ENCODE data around the gene POLR2A.

POLR2A gene

DNA sequence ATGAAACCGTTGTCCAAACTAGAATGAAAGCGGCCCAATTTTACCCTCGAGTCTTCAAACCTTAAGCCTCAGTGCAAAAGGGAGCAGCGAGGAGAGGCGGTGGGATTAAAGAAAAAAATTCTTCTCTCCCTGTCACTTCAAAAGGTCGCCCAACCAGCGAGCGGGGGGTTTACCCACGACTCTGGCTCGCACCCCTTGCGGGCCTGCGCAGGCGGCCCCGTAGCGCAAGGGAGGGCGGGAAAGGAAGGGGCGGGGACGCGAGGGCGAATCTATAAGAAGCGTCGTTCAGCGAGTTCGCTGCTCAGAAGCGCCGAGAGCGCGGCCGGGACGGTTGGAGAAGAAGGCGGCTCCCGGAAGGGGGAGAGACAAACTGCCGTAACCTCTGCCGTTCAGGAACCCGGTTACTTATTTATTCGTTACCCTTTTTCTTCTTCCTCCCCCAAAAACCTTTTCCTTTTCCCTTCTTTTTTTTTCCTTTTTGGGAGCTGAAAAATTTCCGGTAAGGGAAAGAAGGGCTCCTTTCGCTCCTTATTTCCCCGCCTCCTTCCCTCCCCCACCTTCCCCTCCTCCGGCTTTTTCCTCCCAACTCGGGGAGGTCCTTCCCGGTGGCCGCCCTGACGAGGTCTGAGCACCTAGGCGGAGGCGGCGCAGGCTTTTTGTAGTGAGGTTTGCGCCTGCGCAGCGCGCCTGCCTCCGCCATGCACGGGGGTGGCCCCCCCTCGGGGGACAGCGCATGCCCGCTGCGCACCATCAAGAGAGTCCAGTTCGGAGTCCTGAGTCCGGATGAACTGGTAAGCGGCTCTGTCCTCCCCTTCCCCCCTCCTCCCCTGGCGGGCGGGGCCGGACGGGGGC lies at the start of gene POLR2A:
POLR2A (plus strand) TSS at position 300 of the 852 bp plus-strand sequence.
- peak; percentile 99 for DNase-seq

DNA sequence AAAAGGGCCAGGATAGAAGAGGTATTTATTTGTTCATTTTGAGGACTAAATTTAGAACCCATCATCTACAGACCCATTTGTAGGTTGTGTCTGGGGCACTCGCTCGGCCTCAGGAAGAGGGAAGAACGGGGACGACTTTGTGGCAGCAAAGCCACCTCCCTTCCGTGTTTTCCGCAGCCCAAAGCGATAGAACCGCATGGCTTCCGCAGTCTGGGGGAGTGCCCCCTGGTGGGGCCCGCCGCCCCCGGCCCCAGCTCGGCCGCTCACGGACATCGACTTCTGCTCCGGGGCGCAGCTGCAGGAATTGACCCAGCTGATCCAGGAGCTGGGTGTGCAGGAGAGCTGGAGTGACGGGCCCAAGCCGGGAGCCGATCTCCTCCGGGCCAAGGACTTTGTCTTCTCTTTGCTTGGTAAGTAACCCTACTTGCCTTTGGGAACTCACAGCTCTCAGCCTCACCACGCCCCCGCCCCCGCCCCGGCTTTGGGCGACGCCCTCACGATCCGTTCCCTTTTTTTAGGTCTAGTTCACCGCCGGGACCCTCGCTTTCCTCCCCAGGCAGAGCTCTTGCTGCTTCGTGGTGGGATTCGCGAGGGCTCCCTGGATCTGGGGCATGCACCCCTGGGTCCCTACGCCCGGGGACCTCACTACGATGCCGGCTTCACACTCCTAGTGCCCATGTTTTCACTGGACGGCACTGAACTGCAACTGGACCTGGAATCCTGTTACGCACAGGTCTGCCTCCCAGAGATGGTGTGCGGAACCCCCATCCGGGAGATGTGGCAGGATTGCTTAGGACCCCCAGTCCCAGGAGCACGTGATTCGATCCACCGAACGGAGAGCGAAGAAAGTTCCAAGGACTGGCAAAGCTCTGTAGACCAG lies 48.2 kb upstream of the POLR2A start:
- peak; percentile 94 for DNase-seq

DNA sequence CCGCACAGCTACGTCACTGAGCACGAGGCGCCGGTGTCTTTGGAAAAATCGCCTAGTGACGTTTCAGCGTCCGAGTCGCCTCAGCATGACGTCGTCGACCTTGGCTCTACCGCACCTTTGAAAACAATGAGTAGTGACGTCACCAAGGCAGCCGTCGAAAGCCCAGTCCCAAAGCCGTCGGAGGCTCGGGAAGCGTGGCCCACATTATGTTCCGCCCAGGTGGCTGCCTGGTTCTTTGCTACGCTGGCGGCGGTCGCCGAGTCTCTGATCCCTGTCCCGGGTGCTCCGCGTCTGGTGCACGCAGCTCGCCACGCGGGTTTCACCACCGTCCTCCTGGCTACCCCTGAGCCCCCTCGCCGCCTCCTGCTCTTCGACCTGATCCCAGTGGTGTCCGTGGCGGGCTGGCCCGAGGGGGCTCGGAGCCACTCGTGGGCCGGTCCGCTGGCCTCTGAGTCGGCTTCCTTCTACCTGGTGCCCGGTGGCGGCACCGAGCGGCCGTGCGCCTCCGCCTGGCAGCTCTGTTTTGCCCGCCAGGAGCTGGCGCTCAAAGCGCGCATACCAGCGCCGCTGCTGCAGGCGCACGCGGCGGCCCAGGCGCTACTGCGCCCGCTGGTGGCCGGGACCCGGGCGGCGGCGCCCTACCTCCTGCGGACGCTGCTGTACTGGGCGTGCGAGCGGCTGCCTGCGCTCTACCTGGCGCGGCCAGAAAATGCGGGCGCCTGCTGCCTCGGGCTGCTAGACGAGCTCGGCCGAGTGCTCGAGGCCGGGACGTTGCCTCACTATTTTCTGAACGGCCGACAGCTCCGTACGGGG lies 47.4 kb upstream of the POLR2A start:
- peak; percentile 92 for DNase-seq

DNA sequence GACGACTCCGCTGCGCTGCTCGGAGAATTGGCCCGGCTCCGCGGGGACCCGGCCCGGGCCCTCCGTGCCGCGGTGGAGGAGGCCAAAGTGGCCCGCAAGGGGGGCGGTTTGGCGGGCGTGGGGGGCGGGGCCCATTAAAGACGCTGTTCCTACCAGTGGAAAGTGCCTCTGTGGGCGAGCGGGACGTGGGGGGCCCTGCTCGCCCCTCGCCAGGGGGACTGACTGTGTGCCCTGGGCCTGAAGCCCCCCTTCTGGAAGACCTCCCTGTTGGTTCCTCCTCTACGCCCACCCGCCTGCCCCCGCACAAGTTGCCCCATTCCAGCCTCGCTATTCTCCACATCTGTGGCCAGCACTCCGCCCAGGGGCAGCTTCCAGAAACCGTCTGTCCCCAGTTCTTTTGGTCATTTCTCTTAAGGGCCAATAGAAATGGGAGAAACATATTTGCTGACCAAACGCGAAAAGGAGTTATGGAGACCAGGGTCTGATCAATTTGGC lies 46.8 kb upstream of the POLR2A start:
- no peak for DNase-seq

DNA sequence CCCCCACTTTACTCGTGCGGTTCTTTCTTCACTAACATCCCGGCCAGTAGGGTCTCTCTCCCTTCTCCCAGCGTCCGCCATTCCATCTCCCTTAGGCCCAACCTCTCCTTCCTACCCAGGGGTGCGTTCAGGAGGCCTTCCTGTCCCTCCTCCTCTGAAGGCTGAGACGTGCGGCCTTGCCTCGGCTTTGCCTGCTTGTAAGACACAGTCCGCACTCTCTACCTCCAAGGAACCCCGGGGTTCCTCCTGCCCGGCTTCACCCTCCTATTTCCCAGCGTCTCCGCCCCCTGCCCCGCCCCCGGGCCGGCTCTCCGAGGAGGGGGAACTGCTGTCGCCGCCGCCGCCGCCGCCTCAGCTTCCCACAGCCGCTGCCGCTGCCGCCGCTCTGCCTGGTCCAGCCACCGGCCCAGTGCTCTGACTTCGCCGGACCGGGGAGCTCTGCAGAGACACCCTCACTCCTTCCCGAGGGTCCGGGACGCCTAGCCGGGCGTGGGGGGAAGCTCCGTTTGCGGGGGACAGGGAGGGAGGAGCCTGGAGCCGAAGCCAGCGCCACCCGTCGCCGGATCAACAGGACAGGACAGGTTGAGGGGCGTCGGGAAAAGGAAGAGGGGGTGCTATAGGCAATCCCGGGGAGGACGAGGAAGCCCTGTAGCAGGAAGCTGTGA lies 46.1 kb upstream of the POLR2A start:
- DNase-seq, result peak; percentile 71

DNA sequence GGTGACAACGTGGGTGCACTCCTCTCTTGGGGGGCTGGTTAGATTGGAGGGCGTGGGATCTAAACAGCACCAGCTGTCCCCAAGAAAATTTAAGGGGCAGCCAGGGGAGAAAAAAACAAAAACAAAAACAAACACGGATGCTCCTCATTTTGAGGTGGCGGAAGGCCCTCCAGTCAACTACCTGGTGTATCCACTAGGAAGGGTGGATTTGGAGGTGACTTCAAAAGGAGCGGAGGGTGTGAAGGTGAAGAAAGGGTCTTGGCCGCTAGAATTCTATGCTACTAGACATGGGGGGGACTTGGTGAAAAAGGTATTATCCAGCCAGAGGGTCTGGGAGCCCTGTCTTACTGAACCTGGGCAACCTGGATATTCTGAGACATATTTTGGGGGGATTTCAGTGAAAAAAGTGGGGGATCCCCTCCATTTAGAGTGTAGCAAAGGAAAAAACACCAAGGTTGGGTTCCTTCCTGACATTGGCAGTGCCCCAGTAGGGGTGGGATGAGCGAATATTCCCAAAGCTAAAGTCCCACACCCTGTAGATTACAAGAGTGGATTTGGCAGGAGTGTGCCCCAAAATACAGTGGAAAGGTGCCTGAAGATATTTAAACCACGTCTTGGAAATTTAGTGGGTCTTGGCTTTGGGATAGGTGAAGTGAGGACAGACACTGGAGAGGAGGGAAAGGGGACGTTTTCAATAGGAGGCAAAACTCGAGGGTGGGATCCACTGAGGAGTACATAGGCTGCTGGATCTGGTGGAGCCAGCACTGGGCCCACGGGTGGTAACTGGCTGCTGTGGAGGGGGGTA lies 45.3 kb upstream of the POLR2A start:
- no peak for DNase-seq

DNA sequence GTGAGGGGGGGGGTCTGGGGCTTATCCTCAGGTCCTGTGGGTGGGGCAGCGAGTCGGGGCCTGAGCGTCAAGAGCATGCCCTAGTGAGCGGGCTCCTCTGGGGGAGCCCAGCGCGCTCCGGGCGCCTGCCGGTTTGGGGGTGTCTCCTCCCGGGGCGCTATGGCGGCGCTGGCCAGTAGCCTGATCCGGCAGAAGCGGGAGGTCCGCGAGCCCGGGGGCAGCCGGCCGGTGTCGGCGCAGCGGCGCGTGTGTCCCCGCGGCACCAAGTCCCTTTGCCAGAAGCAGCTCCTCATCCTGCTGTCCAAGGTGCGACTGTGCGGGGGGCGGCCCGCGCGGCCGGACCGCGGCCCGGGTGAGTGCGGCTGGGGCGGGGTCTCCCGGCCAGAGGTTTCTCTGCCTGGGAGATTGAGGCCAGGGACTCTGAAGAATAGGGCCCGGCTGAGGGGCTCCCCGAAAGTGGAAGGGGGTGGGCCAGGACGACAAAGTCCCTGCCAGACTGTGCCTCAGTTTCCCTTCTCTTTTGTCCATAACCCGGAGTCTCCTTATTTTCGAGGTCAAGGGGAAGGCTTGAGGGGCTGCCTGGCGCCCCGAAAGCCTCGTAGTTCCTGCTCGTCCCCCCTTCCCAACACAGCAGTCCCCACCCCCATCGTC lies 44.6 kb upstream of the POLR2A start, which contains the start of gene FGF11:
FGF11 (plus strand) TSS at position 51 of the 651 bp plus-strand sequence; CDS start at position 160, 109 bp downstream.
- DNase-seq, result peak; percentile 33

DNA sequence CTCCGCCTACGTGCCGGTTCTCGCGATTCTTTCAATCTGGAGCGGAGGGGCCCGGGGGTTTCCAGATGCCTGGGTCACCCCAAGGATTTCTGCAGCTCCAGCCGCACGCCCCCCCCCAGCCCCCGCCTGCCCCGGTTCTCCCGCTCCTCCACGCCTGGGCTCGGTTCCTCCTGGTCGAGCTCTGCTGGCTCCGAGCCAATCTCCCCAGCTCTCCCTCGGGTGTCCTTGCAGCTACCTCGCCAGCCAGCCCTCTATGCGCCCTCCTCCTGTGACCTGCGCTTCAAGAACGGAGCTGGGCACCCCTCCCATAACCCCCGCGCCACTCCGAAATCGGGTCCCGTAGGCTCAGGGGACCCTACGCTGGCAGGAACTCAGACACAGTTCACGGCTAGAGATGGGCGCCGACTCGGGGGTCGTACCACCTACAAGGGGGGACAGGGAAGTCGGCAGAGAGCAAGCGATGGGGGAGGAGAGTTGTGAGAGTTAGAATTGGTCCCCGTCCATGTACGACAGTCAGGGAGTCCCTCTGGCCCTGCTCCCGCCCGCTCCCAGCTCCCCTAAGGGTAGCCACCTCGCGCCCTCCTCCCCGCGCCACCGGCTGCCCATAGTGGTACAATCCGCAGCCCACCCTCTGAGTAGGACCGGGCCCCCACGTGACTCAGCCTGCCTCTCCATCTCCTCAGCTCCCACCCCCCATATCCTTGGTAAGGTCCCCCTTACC lies 43.9 kb upstream of the POLR2A start:
- peak; percentile 83 for DNase-seq

DNA sequence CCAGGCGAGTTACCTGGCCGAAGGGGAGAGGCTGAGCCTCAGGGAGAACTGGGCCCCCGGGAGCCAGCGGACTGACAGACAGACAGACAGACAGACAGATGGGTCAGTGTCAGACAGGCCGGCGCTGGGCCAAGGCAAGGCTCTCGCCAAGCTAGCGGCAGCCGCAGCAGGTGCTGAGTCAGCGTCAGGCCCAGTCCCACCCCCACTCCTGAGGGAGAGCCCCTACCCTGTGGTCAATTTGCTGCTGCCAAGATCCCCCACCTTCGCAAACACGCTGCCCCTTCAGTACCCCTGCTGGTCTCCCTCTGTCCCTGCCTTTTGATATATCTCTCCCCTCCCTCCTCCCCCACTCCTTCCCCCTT lies 43.4 kb upstream of the POLR2A start:
- peak; percentile 89 for DNase-seq

DNA sequence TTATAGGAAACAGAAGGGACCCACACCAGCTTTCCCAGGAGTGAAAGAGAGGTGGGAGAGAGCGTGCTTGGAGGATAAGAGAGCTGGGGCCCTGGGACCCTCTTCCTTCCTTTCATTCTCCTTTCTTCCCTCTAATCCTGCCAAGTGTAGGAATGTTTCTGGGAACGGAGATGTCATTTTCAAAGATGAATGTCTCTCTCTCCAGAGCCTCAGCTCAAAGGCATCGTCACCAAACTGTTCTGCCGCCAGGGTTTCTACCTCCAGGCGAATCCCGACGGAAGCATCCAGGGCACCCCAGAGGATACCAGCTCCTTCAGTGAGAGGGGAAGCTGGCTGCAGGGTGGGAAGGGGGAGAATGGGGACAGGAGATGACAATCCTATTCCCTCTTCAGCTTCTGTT lies 42.9 kb upstream of the POLR2A start:
- no peak for DNase-seq

DNA sequence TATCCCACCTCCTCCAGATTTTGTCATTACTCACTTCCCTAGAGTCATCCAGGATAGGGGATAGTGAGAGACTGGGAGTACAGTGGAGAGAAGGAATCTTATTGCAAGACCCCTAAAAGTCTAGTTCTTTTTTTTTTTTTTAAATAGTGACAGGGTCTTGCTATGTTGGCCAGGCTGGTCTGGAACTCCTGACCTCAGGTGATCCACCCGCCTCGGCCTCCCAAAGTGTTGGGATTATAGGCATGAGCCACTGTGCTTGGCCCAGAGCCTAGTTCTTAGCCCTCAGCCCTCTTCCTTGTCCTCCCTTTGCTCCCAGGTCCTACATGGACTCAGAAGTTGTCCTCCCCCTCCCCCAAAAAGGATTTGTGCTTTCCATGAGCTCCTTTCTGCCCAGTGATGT lies 42.0 kb upstream of the POLR2A start:
- no peak for DNase-seq

DNA sequence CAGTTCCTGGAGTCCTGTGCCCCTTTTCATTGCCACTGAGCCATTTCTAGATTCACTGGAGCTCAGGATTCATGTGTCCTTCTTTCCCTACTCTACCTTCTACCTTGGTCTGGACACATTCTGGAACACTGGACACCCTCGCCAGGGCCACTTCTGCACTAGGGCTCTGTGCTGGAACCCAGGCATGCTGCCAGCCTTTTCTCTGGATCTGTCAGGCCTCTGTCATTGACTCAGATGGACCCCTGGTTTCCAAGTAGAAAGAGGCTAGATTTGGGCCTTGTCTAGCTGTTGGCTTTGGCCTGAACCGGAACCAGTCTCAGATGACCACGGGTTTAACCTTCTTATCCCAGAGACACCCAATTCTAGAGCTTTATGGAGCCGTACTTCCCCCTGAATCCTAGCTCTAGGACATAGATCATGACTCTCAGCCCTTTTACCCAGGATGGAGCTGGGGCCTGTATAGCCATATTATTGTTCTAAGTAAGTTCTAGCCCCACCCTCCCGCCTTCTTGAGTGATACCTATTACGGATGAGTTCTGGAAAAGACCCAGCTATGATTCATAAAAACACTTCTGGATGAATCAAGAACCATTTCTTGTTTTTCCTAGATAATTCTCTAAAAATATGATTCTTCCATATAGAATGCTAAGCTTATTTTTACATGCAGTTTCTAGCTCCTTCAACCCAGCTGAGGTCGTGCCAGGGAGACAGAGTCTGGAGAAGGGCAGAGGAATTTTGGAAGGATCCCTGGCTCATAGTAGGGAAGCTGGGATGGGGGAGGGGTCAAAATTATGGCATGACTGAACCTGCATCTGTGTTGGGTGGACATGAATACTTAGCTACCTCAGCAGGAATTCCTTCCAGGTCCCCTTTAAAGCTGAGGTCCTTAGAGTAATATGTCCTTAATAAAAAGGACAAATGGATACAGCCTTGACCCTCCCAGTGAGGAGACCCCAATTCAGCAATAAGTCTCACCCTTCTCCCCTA lies 40.4 kb upstream of the POLR2A start:
- no peak for DNase-seq

DNA sequence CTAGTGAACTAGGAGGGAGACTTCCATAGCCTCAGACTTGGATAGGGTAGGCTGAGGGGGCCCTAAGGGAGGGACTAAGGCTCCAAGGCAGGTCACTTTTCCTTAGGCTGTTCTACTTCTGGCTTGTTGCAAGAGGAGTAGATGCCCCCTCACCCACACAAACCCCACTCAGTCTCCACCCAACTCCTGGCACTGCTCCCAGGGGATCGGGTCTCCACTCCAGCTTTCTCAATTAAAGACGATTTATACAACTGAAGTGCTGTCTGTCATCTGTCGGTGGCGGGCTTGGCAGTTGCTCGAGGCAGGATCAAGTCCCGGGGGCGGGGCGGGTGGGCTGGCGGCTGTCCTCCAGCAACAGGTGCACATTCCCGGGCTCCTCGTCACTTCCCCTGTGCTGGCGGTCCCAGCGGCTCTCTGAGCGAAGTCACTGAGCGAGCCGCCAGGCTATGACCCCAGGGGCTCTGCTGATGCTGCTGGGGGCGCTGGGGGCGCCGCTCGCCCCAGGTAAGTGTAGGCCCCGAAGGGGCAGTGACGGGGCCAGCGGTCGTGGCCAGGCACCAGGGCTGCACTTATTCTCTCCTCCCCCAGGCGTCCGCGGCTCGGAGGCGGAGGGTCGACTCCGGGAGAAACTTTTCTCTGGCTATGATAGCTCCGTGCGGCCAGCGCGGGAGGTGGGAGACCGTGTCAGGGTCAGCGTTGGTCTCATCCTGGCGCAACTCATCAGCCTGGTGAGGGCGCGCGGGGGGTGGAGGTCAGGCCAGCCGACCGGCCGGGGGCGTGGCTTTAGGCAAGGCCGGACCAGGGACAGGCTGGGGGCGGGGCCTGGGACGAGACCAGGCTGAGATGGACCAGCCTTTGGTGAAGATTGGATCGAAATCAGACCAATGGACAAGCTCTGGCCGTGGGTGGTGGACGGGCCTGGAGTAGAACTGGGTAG lies 39.2 kb upstream of the POLR2A start, which contains the start of gene CHRNB1:
CHRNB1 (plus strand) TSS at position 380 of the 937 bp plus-strand sequence; CDS start at position 447, 67 bp downstream.
- peak; percentile 58 for DNase-seq

DNA sequence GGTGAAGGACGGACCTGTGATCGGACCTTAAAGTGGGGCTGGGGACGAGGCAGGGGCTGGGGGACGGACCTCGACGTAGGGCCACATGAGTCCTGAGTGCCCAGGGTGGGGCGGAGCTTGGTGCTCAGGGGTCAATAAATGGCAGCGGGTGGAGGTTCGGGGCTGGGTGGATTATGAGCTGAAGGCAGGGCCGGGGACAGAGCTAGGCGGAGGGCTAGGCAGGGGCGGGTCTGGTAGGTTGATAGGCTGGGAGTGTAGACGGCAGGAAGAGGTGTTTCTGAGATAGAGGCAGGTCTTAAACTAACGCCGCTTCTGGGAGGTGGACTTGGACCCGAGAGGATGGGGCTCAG lies 38.6 kb upstream of the POLR2A start:
- DNase-seq, result no peak

DNA sequence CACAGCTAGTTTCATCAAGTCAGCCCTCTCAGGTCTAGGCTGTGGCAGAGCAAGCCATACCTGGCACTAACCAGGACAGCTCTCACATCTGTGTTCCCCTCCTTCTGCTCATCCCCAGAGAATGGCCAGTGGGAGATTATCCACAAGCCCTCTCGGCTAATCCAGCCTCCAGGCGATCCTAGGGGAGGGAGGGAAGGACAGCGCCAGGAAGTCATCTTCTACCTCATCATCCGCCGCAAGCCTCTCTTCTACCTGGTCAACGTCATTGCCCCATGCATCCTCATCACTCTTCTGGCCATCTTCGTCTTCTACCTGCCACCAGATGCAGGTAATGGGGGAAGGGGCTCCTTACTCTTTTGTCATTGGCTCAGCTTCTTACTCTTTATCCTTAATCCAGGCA lies 35.7 kb upstream of the POLR2A start:
- no peak for DNase-seq

DNA sequence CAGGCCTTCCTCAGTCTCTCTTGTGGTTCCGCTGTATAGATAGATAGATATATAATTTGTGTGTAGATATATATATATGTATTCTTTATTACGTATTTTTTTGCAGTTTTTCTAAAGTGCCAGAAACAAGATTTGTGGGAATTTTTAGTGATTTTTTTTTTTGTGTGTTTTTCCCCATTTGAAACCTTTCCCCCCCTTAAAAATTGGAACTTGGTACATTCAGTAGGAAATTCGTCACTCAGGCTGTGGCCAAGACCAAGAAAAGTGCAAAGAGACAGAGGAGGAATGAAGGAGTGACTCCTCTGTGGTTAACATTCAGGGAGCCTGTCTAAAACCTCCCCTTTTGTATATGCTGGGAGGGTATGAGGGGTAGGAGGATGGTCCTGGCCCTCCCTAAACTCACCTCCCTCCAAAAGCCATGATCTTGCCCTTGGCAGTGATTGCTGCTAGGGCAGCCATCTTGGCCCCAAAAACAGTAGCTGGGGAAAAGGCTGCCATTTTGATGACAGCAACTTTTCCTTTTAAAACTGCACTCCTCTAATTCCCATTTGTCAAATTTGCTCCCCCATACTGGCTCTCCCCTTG lies 24.1 kb upstream of the POLR2A start:
- DNase-seq, result peak; percentile 20

Data from OCI-M1 (cell line).